RWPE2 (cell line): Measurements from ENCODE around the gene FBXO11.
"Not testable (repeated sequence)": the region's sequence is repeated elsewhere in the genome, so short reads cannot be mapped to it uniquely, and the experiment has no call there.

ENCODE experiments used
- ATAC-seq: fragments of 200-7000 bp; cut with Tn5 transposase; 3 replicates; pipeline ENCODE4 v1.9.1; 2021; ENCODE audit warnings: low read depth
- DNase-seq: peaks from one replicate; pipeline ENCODE4 v3.0.0-alpha.2; 2020; ENCODE audit warnings: low spot score
- H3K27ac ChIP-seq: fragments of 450-650 bp; 2 replicates; pipeline ENCODE4 v1.5.1; 2017; ENCODE audit warnings: mild to moderate bottlenecking; ENCODE audit not compliant: poor library complexity, severe bottlenecking
- H3K27me3 ChIP-seq: fragments of 250-450 bp; sonication (Bioruptor Pico); 2 replicates; pipeline ENCODE4 v1.5.1; 2021; ENCODE audit warnings: mild to moderate bottlenecking, moderate library complexity; ENCODE audit not compliant: insufficient read depth, poor library complexity, severe bottlenecking
- H3K36me3 ChIP-seq: fragments of 250-450 bp; sonication (Bioruptor Pico); 2 replicates; pipeline ENCODE4 v1.5.1; 2020; ENCODE audit warnings: low read depth, mild to moderate bottlenecking, moderate library complexity
- H3K4me1 ChIP-seq: fragments of 250-450 bp; sonication (Bioruptor Pico); 2 replicates; pipeline ENCODE4 v1.5.1; 2021; ENCODE audit warnings: mild to moderate bottlenecking, moderate library complexity; ENCODE audit not compliant: insufficient read depth, poor library complexity, severe bottlenecking
- H3K4me3 ChIP-seq: fragments of 250-450 bp; sonication (Bioruptor Pico); 2 replicates; pipeline ENCODE4 v1.5.1; 2021; ENCODE audit warnings: mild to moderate bottlenecking, moderate library complexity; ENCODE audit not compliant: severe bottlenecking
- H3K9me3 ChIP-seq: fragments of 250-450 bp; sonication (Bioruptor Pico); 2 replicates; pipeline ENCODE4 v1.5.1; 2021; ENCODE audit warnings: mild to moderate bottlenecking, moderate library complexity; ENCODE audit not compliant: severe bottlenecking
- CTCF ChIP-seq: fragments of 450-650 bp; IDR thresholded peaks from one replicate; pipeline ENCODE4 v1.5.1; 2017; ENCODE audit warnings: mild to moderate bottlenecking, moderate library complexity; ENCODE audit not compliant: poor library complexity, severe bottlenecking

FBXO11 gene

GRCh38 chr2:47916412-47916811 is 10.1 kb upstream of the FBXO11 start:
- no peak for DNase-seq
- no peaks in the 10 kb centered on the region for H3K9me3 ChIP-seq
- H3K27ac ChIP-seq, result no peak overlapping the region
- no peak overlapping the region for H3K4me3 ChIP-seq
- H3K27me3 ChIP-seq, result no peaks in the 10 kb centered on the region
- ATAC-seq, result no peak
- TF ChIP-seq CTCF, result no peak
- H3K36me3 ChIP-seq, result no peaks in the 10 kb centered on the region
- H3K4me1 ChIP-seq, result no peaks in the 10 kb centered on the region

GRCh38 chr2:47910662-47911061 is 4.4 kb upstream of the FBXO11 start:
- not testable (repeated sequence) for ATAC-seq

GRCh38 chr2:47908682-47909081 is 2.4 kb upstream of the FBXO11 start:
- H3K36me3 ChIP-seq, result peaks cover 6% of the 10 kb centered on the region
- H3K9me3 ChIP-seq, result no peaks in the 10 kb centered on the region
- H3K27me3 ChIP-seq, result no peaks in the 10 kb centered on the region
- no peak for DNase-seq
- no peak for ATAC-seq
- H3K4me3 ChIP-seq, result no peak overlapping the region
- no peak for TF ChIP-seq CTCF
- no peaks in the 10 kb centered on the region for H3K4me1 ChIP-seq
- H3K27ac ChIP-seq, result no peak overlapping the region

More at GRCh38 chr2:47910662-47911061, 4.4 kb upstream of the FBXO11 start:
- H3K9me3 ChIP-seq, H3K4me3 ChIP-seq, H3K4me1 ChIP-seq, H3K36me3 ChIP-seq, H3K27me3 ChIP-seq, DNase-seq, H3K27ac ChIP-seq: not testable (repeated sequence)

- Histone ChIP-seq H3K4me1 (no peaks in the 10 kb centered on the region), H3K36me3 (peaks cover 8% of the 10 kb centered on the region), H3K27ac (peak overlapping the region; percentile 97), H3K9me3 (no peaks in the 10 kb centered on the region), H3K27me3 (no peaks in the 10 kb centered on the region), H3K4me3 (peak overlapping the region; percentile 98)
- peak; percentile 50 for TF ChIP-seq CTCF
- DNase-seq, result no peak
- ATAC-seq, result no peak; the same call in 2 of the 3 replicates
Measured at GRCh38 chr2:47907039-47907781, 912 bp upstream of the FBXO11 start.

GRCh38 chr2:47905386-47906156 is 727 bp downstream of the FBXO11 start:
- H3K4me1 ChIP-seq, result no peaks in the 10 kb centered on the region
- H3K9me3 ChIP-seq, result no peaks in the 10 kb centered on the region
- H3K27ac ChIP-seq, result peak overlapping the region; percentile 97
- no peaks in the 10 kb centered on the region for H3K27me3 ChIP-seq
- peaks cover 12% of the 10 kb centered on the region for H3K36me3 ChIP-seq
- TF ChIP-seq CTCF, result no peak
- ATAC-seq (peak; percentile 24), DNase-seq (peak; percentile 61)
- peak overlapping the region; percentile 98 for H3K4me3 ChIP-seq
